HFF-Myc (cell line): ENCODE results near the gene CHCHD4.
A peak's percentile ranks its signal among the peaks of the same experiment; 100 is the strongest.

Experiments
- DNase-seq: peaks from one replicate; pipeline ENCODE4 v3.0.0-alpha.2; 2011; ENCODE audit warnings: low read depth; ENCODE audit errors: extremely low read depth
- H3K4me3 ChIP-seq: replicated peaks from 2 replicates; pipeline ENCODE4 v1.5.1; 2011; ENCODE audit warnings: low read depth, mild to moderate bottlenecking, control low read depth, low read length
- CTCF ChIP-seq: IDR thresholded peaks from 2 replicates; pipeline ENCODE4 v1.5.1; 2012; ENCODE audit warnings: mild to moderate bottlenecking, low read depth, low read length, control low read depth; ENCODE audit errors: missing control alignments

CHCHD4 gene

GRCh38 chr3:14126887-14127505 is 2.3 kb upstream of the CHCHD4 start:
- peak overlapping the region; percentile 93 for H3K4me3 ChIP-seq
- TF ChIP-seq CTCF: no peak

GRCh38 chr3:14126017-14126886 is 1.6 kb upstream of the CHCHD4 start:
- DNase-seq: no peak
- TF ChIP-seq CTCF: no peak
- H3K4me3 ChIP-seq: peak overlapping the region; percentile 93

More at GRCh38 chr3:14126887-14127505, 2.3 kb upstream of the CHCHD4 start:
- DNase-seq: no peak

GRCh38 chr3:14125193-14126016 is 735 bp upstream of the CHCHD4 start:
- TF ChIP-seq CTCF: no peak
- DNase-seq: peak; percentile 82
- H3K4me3 ChIP-seq: peak overlapping the region; percentile 93

GRCh38 chr3:14124223-14124614 is 451 bp downstream of the CHCHD4 start:
- DNase-seq: no peak
- H3K4me3 ChIP-seq: peak overlapping the region; percentile 93
- TF ChIP-seq CTCF: no peak

GRCh38 chr3:14123308-14124222 is 1.1 kb downstream of the CHCHD4 start:
- peak overlapping the region; percentile 93 for H3K4me3 ChIP-seq
- TF ChIP-seq CTCF: no peak
- DNase-seq: no peak

GRCh38 chr3:14122301-14122700 is 2.4 kb downstream of the CHCHD4 start:
- H3K4me3 ChIP-seq: no peak overlapping the region
- DNase-seq: no peak
- TF ChIP-seq CTCF: no peak
